Smooth muscle cell (in vitro differentiated cells): Measurements from ENCODE around the gene CHST9. TPM values are rescaled to one million over a fixed set of nuclear protein-coding genes. Genes with fewer than 3 reads are reported as not detected.

ENCODE experiments used
- DNase-seq: peaks from one replicate; lab custom pipeline; 2025; ENCODE audit not compliant: unreplicated experiment; lab: John Stamatoyannopoulos, UW
- H2AFZ ChIP-seq: fragments of 200-600 bp; sonication (generic); 2 replicates; pipeline ENCODE4 v1.6.0; 2016; ENCODE audit warnings: antibody characterized with exemption, low read depth, mild to moderate bottlenecking
- H3F3A ChIP-seq: fragments of 200-600 bp; sonication (generic); 2 replicates; pipeline ENCODE4 v1.6.0; 2017; ENCODE audit warnings: antibody characterized with exemption, low read depth
- H3K27ac ChIP-seq: fragments of 200-600 bp; sonication (generic); 2 replicates; pipeline ENCODE4 v1.5.1; 2016; ENCODE audit warnings: low read depth, mild to moderate bottlenecking
- H3K27me3 ChIP-seq: fragments of 200-600 bp; sonication (generic); 2 replicates; pipeline ENCODE4 v1.6.1; 2016; ENCODE audit warnings: low read depth, mild to moderate bottlenecking
- H3K36me3 ChIP-seq: fragments of 200-600 bp; sonication (generic); 2 replicates; pipeline ENCODE4 v1.5.1; 2016; ENCODE audit warnings: low read depth
- H3K4me1 ChIP-seq: fragments of 200-600 bp; sonication (generic); 2 replicates; pipeline ENCODE4 v1.5.1; 2016; ENCODE audit warnings: low read depth
- H3K4me2 ChIP-seq: fragments of 200-600 bp; sonication (generic); 2 replicates; pipeline ENCODE4 v1.6.0; 2016; ENCODE audit warnings: mild to moderate bottlenecking
- H3K4me3 ChIP-seq: fragments of 200-600 bp; sonication (generic); 2 replicates; pipeline ENCODE4 v1.5.1; 2016; ENCODE audit warnings: mild to moderate bottlenecking
- H3K79me2 ChIP-seq: fragments of 200-600 bp; sonication (generic); 2 replicates; pipeline ENCODE4 v1.6.0; 2016; ENCODE audit warnings: low read depth, mild to moderate bottlenecking
- H3K9ac ChIP-seq: fragments of 200-600 bp; sonication (generic); 2 replicates; pipeline ENCODE4 v1.6.0; 2016; ENCODE audit warnings: low read depth
- H3K9me3 ChIP-seq: fragments of 200-600 bp; sonication (generic); replicated peaks from 2 replicates; pipeline ENCODE4 v1.5.1; 2016; ENCODE audit warnings: low read depth
- H4K20me1 ChIP-seq: fragments of 200-600 bp; sonication (generic); 2 replicates; pipeline ENCODE4 v1.6.0; 2016; ENCODE audit warnings: low read depth
- CTCF ChIP-seq: fragments of 200-600 bp; sonication (generic); IDR thresholded peaks from 2 replicates; pipeline ENCODE4 v1.5.1; 2017; ENCODE audit warnings: borderline replicate concordance, mild to moderate bottlenecking, antibody characterized with exemption; ENCODE audit not compliant: insufficient read depth, poor library complexity, severe bottlenecking
- WGBS: methylation state at CpG from one replicate; pipeline ENCODE4 v1.1.7; 2016; ENCODE audit warnings: low lambda C conversion rate; 5-methylcytosine and 5-hydroxymethylcytosine counted together
- polyA plus RNA-seq: library from polyadenylated mRNA; unstranded; fragments of >200 nt; fragmentation: Nextera tagmentation; extraction: Ambion mirVana; gene quantifications from 2 replicates; pipeline ENCODE4 v1.2.1, GENCODE V29; 2016
- total RNA-seq: library from RNA; depleted of rRNA; stranded (reverse); fragments of >200 nt; gene quantifications from 2 replicates; pipeline ENCODE4 v1.2.3, GENCODE V29; 2014

Gene CHST9
- total and polyA plus RNA-seq, 2 experiments from 2014 or later = not detected

DNA sequence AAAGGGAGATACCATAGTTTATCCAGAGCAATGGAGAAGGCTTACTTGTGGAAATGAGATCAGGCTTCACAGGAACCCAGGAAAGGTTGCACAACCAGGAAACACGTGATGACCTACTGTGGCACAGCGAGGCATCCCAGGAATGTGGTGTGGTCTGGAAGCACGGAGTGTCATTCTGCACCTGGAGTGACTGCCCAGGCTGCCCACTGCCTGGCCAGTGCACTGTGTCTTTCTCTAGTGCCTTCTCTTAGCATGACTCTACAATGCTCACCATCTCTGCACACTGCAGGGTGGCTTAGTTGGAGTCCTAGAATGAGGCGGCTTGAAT is 48.9 kb downstream of the CHST9 start:
- no peak for TF ChIP-seq CTCF
- no peak overlapping the region for H3K4me2 ChIP-seq
- H3K36me3 ChIP-seq = no peaks in the 10 kb centered on the region
- H3K9me3 ChIP-seq = no peaks in the 10 kb centered on the region
- H3K27ac ChIP-seq = no peak overlapping the region
- H3F3A ChIP-seq = no peaks in the 10 kb centered on the region
- no peak overlapping the region for H3K9ac ChIP-seq
- H2AFZ ChIP-seq = no peak overlapping the region
- no peaks in the 10 kb centered on the region for H3K4me1 ChIP-seq
- WGBS = 56% methylated on average over 4 of the region's 4 CpGs
- no peak for DNase-seq
- no peak overlapping the region for H3K4me3 ChIP-seq
- H3K27me3 ChIP-seq = no peaks in the 10 kb centered on the region
- H4K20me1 ChIP-seq = no peaks in the 10 kb centered on the region
- H3K79me2 ChIP-seq = no peaks in the 10 kb centered on the region

DNA sequence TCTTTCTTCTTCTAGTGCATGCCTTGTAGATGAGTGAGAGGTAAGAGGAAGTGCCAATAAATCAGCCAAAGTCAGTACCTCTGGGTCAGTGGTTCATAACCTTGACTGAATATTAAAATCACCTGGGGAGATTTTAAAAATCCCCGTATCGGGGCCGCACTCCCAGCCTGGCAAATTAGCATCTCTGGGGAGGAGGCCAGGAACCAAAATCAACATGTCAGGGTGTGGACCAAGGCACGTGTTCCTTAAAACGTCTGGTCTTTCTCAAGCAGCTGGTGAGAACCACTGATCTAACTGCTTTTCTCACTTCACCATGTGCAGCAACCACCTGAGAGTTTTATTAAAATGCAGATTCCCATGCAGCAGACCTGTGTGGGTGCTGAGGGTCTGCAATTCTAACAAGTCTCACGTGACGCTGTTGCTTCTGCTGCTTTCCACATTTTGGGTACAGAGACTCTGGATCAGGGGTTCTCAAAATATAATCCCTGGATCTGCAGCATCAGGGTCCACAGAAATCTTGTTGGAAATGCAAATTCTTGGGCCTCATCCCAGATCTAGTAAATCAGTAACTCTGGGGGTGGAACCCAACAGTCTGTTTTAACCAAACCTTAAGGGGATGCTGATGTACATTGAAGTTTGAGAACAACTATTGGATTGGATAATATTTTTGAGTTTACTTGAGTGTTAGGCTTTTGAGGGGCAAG is 49.5 kb downstream of the CHST9 start:
- Histone ChIP-seq H3K4me3 (no peak overlapping the region), H3K27ac (no peak overlapping the region), H3K4me1 (no peaks in the 10 kb centered on the region), H2AFZ (no peak overlapping the region), H3F3A (no peaks in the 10 kb centered on the region), H3K79me2 (no peaks in the 10 kb centered on the region), H3K4me2 (no peak overlapping the region), H3K9ac (no peak overlapping the region), H3K9me3 (no peaks in the 10 kb centered on the region), H3K36me3 (no peaks in the 10 kb centered on the region), H4K20me1 (no peaks in the 10 kb centered on the region), H3K27me3 (no peaks in the 10 kb centered on the region)
- TF ChIP-seq CTCF = no peak
- 71% methylated on average over 7 of the region's 7 CpGs for WGBS
- DNase-seq = no peak

DNA sequence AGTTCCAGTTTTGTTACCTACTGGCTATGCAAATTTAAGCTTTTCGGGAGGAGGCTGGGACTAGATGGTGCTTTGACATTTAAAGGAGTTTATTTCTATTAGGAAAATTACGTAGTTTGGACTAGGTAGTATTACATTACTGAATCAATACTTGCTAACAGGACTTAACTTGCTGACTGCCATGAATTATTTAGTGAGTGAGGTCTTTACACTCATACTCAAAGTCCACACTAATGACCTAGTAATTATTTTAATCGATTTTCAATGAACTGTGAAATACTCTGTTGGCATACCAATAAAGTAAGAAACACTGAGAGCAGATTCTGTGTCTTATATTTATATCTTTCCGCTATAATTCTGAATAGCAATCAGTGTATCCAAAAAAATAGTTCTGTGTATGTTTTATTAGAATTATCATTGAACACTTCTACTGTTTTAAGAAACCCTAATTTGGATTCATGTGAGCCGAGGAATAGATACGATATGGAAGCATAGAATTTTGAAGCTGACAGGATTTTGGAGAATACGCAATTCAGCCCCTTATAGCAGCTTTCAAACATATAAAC is 55.0 kb downstream of the CHST9 start:
- no peaks in the 10 kb centered on the region for H3K79me2 ChIP-seq
- H3K36me3 ChIP-seq = no peaks in the 10 kb centered on the region
- 84% methylated on average over 7 of the region's 7 CpGs for WGBS
- no peak overlapping the region for H3K4me3 ChIP-seq
- H3K4me1 ChIP-seq = no peaks in the 10 kb centered on the region
- H3K27ac ChIP-seq = no peak overlapping the region
- DNase-seq = no peak
- no peak overlapping the region for H3K4me2 ChIP-seq
- no peaks in the 10 kb centered on the region for H3K9me3 ChIP-seq
- no peak overlapping the region for H3K9ac ChIP-seq
- H3K27me3 ChIP-seq = no peaks in the 10 kb centered on the region
- no peak for TF ChIP-seq CTCF
- no peaks in the 10 kb centered on the region for H3F3A ChIP-seq
- no peak overlapping the region for H2AFZ ChIP-seq
- H4K20me1 ChIP-seq = no peaks in the 10 kb centered on the region

- no peak overlapping the region for H2AFZ ChIP-seq
- no peak overlapping the region for H3K9ac ChIP-seq
- H3K4me2 ChIP-seq = no peak overlapping the region
These were observed 60.9 kb downstream of the CHST9 start for GRCh38 chr18:27124196-27124595.

More at GRCh38 chr18:27124196-27124595, 60.9 kb downstream of the CHST9 start:
- Histone ChIP-seq H3K9me3 (no peaks in the 10 kb centered on the region), H3K4me3 (no peak overlapping the region), H3F3A (no peaks in the 10 kb centered on the region), H3K4me1 (no peaks in the 10 kb centered on the region), H3K36me3 (no peaks in the 10 kb centered on the region), H3K79me2 (no peaks in the 10 kb centered on the region), H3K27me3 (no peaks in the 10 kb centered on the region), H3K27ac (no peak overlapping the region), H4K20me1 (no peaks in the 10 kb centered on the region)
- no peak for TF ChIP-seq CTCF
- 41% methylated on average over 1 of the region's 1 CpG for WGBS
- no peak for DNase-seq
